Stimulated activated CD4-positive, alpha-beta T cell treated with anti-CD3 and anti-CD28 coated beads, Interleukin-12 subunit alpha, Interleukin-12 subunit beta, amount 100 ng/mL, for 24 hours (primary cell): Measurements from ENCODE around the gene AP5S1.

Experiments used
- DNase-seq, 2 experiments: peaks; one replicate each; pipeline ENCODE4 v3.0.0-alpha.2; 2020; ENCODE audit warnings: low read depth in 2 of 2

The AP5S1 gene

DNA sequence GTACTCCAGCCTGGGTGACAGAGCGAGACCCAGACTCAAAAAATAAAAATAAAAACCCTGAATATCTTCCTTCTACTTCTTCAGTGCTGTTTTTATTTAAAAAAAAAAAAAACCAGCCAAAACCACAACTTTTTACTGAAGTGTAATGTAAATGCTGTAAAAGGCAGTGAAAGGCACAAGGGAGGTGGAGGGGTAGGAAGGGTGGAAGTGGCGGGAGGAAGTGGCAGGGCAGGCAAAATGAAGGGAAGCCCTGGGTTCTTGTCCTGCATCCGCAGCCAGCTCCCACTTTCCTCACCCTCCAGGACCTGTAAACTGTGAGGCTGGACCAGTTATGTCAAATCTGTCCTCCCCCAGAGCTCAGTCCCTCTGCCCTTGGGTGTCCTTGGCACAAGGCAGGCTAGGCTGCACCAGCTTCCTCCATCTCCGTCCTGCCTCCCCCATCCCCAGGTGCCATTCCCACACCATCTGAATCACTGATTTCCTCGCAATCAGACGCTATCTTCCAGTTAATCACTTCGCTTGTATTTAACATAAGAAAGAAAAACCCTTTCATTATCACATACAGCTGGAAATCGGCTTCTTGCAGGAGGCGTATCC lies 55.1 kb downstream of the AP5S1 start:
- DNase-seq = no peak

DNA sequence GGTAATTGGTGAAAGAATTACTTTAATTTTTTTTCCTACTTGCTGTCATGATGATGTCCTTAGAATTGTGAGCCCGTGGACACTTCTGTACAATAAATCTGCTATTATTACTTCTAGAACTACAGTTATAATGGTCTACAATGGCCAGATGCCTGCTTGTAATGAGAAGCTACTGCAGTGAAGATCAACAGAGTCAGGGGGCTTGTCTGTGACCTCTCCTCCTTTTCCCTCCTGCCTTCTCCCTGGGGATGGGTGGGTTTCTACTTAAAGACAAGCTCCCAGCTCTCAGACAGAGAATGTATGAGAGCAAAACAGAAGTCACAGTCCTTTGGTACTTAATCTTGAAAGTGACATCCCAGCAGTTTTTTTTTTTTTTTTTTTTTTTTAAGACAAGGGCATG lies 55.7 kb downstream of the AP5S1 start:
- DNase-seq = no peak

DNA sequence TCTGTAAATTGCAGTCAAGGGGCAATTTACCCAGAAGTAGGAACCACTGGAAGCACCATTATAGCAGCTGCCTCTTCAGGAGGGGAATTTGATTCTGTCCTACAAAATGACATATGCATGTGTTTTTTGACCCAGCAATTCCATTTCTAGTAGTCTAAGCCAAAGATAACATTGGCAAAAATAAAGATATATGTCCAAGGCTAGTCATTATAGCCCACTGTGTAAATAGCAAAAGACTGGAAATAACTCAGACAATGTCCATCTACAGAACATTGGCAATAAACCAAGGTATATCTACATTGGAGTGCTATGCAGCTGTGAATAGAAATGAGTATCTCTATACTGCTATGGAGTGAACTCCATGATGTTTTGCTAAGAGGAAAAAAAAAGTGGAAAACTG lies 56.3 kb downstream of the AP5S1 start:
- no peak for DNase-seq
